Muscle of back (tissue), 13 donors: ENCODE measurements around the gene COL3A1. TPM values are rescaled to one million over a fixed set of nuclear protein-coding genes. Genes with fewer than 3 reads are reported as not detected.

Source experiments
- DNase-seq, 3 donors: peaks; one replicate each; pipeline versions ENCODE4 v3.0.0 to v3.0.0-alpha.2; 2013
- long read RNA-seq, 9 donors: transcript quantifications; one replicate each; lab custom pipeline, GENCODE V29; 2026
- polyA plus RNA-seq, 10 donors: library from polyadenylated mRNA; unstranded; fragments of 120-200 nt; gene quantifications; one replicate each; pipeline ENCODE4 v1.2.1, GENCODE V29; 2013; ENCODE audit not compliant: insufficient read length in 10 of 10

Gene COL3A1
- polyA plus RNA-seq = over 10,000 TPM in 1 of 10 donors, 1,000 to 10,000 TPM in 9; 5,641 to 11,027 (median 7,479) TPM
- long read RNA-seq, donor 1, full-length matches to known transcripts = 1,109 of 5,852 reads
- long read RNA-seq, donor 1, partial matches to known transcripts = 4,593 of 5,852 reads
- long read RNA-seq, donor 1, other reads (novel, unspliced or antisense) = 150 of 5,852 reads
- long read RNA-seq, donor 2, full-length matches to known transcripts = 720 of 2,722 reads
- long read RNA-seq, donor 2, partial matches to known transcripts = 1,836 of 2,722 reads
- long read RNA-seq, donor 2, other reads (novel, unspliced or antisense) = 166 of 2,722 reads
- long read RNA-seq, donor 3, transcript COL3A1-205 (2 exons, 628 nt) = major isoform, 5 of 25 reads
- long read RNA-seq, donor 3, partial matches to known transcripts = 20 of 25 reads
- long read RNA-seq, donor 3, other reads (novel, unspliced or antisense) = 0 of 25 reads
- long read RNA-seq, donor 4, full-length matches to known transcripts = 842 of 4,697 reads
- long read RNA-seq, donor 4, partial matches to known transcripts = 3,726 of 4,697 reads
- long read RNA-seq, donor 4, other reads (novel, unspliced or antisense) = 129 of 4,697 reads
- long read RNA-seq, donor 5, full-length matches to known transcripts = 1,991 of 7,142 reads
- long read RNA-seq, donor 5, partial matches to known transcripts = 4,590 of 7,142 reads
- long read RNA-seq, donor 5, other reads (novel, unspliced or antisense) = 561 of 7,142 reads
- long read RNA-seq, donor 6, full-length matches to known transcripts = 1,054 of 7,269 reads
- long read RNA-seq, donor 6, partial matches to known transcripts = 5,878 of 7,269 reads
- long read RNA-seq, donor 6, other reads (novel, unspliced or antisense) = 337 of 7,269 reads
- long read RNA-seq, donor 7, full-length matches to known transcripts = 1,022 of 5,647 reads
- long read RNA-seq, donor 7, partial matches to known transcripts = 4,459 of 5,647 reads
- long read RNA-seq, donor 7, other reads (novel, unspliced or antisense) = 166 of 5,647 reads
- long read RNA-seq, donor 8, full-length matches to known transcripts = 1,260 of 5,740 reads
- long read RNA-seq, donor 8, partial matches to known transcripts = 4,340 of 5,740 reads
- long read RNA-seq, donor 8, other reads (novel, unspliced or antisense) = 140 of 5,740 reads
- long read RNA-seq, donor 9, full-length matches to known transcripts = 239 of 644 reads
- long read RNA-seq, donor 9, partial matches to known transcripts = 382 of 644 reads
- long read RNA-seq, donor 9, other reads (novel, unspliced or antisense) = 23 of 644 reads

GRCh38 chr2:188974164-188974563, at the start of gene COL3A1:
TSS of gene COL3A1 (plus strand) at chr2:188974373. CDS start at chr2:188974490, 117 bp downstream.
- peak; percentile 93 to 97 (median 94) for DNase-seq

- no peak for DNase-seq
Measured at GRCh38 chr2:188928643-188929042, 45.5 kb upstream of the COL3A1 start.

DNA sequence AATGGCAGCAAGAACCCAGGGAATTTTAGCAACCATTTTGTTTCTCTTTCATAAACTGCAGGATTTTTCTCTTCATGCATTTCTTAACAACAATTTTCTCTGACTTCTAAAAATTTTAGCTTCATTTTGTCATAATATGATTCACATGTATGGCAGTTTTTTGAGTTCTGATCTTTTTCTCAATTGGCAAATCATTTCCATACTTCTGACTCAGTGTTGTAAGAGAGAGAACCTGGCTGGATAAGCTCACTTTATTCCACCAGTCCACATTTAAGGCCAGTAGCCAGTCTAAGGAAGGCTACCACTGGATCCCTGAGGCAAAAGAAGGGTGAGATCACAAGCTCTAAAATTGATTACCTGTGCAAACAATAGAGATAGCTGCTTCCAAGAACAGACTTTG, 42.8 kb upstream of the COL3A1 start:
- DNase-seq = no peak

DNA sequence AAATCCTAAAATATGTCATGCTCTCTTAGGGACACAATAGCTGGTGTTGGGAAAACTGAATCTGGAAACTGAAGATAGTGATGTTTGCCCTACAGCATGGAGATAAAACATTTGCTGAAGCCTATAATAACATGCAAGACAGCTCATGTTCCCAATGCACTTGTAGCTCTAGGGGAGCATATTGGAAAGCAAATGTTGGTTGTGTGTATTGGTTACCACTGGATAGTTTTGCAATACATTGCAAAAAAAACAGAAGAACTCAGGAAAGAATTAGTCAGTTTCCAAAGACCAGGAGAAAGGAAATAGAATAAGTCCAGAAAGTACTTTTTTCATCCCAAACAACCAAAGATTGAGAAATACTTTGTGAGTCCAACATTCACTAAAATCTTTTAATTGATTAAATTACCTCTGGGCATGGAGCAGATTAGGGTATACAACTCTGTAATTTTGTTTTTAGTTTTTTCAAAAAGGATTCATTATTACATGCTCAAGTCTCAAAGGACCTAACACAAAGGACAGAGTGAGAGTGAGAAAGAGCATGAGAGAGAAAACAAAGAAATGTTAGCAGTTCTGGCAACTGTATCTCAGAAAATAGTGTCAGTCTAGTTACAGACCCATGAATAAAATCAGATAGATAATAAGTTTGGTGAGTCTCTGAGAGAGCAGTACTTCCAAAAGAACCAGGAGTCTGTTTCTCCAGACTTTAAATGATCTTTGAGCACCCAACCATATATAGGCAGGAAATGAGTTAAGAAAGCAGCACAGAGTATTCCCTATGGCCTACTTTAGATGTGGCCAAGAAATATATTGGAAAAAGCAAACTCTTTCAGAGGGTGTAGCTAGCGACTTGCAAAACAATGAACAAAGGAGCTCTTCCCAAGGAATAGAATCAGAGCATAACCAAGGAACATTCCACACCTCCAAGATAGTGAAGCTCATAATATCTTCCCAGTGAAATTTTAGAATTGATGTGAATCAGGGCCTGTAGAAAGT, 36.6 kb upstream of the COL3A1 start:
- DNase-seq = peak; percentile 29 to 67 (median 37)

GRCh38 chr2:188940171-188940570, 34.0 kb upstream of the COL3A1 start:
- peak in 2 of 3 donors; percentile 26 to 64 for DNase-seq

DNA sequence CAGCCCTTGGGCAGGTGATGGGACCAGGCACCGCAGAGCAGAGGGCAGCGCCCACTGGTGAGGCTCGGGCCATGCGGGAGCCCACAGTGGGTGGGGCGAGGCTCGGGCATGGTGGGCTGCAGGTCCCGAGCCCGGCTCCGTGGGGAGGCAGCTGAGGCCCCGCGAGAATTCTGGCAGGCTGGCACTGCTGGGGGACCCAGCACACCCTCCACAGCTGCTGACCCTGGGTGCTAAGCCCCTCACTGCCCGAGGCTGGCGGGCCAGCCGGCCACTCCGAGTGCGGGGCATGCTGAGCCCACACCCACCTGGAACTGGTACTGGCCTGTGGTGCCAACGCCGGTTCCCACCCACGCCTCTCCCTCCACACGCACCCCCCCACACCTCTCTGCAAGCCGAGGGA, 29.7 kb upstream of the COL3A1 start:
- no peak for DNase-seq

- DNase-seq = no peak
Measured at GRCh38 chr2:188949046-188949818, 24.9 kb upstream of the COL3A1 start.

DNA sequence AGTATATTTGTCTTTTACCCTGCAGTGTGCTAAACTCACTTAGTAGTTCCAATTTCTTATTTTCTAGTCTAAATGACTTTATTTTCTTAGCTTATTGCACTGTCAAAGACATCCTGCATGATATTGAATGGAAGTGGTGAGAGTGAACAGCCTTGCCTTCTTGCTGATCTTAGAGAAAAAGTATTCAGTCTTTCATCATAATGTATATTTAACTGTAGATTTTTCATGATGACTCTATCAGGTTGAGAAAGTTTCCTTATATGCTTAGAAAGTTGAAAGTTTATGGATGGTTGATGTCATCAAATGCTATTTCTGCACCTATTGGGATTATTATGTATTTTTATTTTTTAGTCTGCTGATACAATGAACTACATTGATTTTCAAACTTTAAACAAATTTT, 21.3 kb upstream of the COL3A1 start:
- DNase-seq = no peak

GRCh38 chr2:188956290-188956689, 17.9 kb upstream of the COL3A1 start:
- DNase-seq = no peak

- DNase-seq = peak in 1 of 3 donors; percentile 38
Measured at GRCh38 chr2:188956961-188957360, 17.2 kb upstream of the COL3A1 start.

DNA sequence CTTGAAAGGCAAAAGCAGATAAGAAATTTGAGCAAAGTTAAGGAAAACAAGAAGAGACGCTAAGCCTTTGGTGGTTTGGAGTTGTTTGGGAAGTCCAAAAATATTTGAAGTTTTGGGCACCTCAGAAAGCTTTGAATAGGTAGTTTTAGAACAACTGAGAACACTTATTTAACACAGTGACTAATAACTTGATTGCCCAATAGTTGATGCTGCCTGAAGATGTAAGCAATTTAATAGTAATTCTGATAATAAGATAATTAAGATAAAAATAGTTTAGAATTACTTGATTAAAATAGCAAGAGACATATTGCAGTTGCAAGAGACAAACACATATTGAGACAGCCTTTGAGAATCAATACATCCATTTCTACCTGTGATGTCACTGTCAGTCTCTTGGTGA, 16.5 kb upstream of the COL3A1 start:
- DNase-seq = no peak

DNA sequence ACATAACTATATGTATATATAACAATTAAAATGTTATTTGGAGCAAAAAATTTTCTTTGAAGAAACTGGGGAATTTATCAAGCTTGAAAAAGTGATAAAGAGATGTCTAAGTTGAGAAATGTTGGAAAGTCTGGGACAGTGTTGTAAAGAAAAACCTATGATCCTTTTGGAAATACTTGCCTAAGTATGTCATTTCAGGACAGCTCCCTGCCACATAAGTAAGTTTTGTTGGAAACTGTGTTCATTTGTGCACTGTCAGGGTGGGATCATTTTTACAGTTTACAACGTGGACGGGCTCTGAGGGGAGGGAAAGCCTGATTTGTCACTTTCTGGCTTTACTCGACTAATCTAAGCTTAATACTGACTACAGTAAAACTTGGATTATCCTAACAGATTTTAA, 10.4 kb upstream of the COL3A1 start:
- peak in 2 of 3 donors; percentile 37 to 71 for DNase-seq

DNA sequence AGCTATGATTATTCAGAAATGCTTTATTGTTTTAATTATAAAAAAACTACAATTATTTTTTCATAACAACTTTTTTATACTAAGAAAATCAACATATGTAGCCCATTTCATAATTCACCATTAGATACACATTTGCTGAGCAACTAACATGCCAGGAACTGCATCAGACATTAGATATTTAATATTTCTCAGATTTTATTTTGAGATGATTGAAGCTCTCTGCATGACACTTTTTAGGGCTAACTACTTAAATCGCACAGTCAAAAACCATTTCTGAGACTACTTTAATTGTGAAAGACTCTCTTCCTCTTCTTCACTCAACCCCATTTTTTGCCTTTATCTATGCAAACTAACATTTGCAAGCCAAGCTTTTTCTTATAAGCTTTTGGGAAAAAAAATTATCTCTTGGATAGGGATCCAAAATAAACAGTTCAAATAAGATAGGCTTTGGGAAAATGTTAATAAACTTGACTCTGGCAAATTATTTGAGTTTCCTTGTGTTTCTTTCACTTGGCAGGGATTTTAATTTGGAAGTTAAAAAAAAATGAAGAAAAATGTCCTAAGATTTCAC, 9.1 kb upstream of the COL3A1 start:
- DNase-seq = peak in 2 of 3 donors; percentile 16 to 52

GRCh38 chr2:188965563-188965962, 8.6 kb upstream of the COL3A1 start:
- DNase-seq = no peak

- DNase-seq = peak; percentile 83 to 94 (median 88)
Measured at GRCh38 chr2:188966079-188966571, 8.0 kb upstream of the COL3A1 start.

DNA sequence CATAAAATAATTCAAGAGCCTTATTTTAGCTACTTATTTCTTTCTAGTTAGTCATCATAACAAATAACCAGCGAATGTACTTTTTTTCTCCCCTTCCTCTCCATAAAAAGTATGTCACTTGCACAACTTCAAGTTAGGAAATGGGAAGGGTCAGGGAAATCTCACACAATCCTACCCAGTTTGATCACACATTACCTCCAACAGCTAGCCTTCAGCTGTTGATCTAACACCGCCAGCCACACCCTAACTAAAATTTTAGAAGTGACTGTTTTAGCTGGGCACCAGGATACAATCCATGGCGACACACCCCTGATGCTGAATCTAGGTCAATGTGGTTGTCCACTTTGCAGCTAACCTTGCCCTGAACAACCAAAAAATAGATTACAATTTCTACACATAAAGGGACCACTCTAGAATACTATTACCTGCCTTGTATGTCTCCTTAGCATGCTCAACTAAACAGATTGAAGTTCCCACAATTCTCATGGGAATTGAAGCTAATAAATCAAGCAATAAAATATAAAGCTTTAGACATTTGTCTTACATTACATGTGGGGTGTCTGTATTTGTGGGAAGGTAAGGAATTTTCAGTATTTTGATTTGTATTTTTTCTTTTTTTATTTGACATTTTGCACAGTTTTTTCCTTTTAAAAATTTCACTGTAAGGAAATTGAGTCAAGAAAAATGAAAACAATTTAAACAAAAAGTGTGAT, 7.3 kb upstream of the COL3A1 start:
- peak in 1 of 3 donors; percentile 57 for DNase-seq

- peak in 2 of 3 donors; percentile 71 to 80 for DNase-seq
Measured at GRCh38 chr2:188969236-188969635, 4.9 kb upstream of the COL3A1 start.

- peak in 2 of 3 donors; percentile 14 to 49 for DNase-seq
Measured at GRCh38 chr2:188969651-188970050, 4.5 kb upstream of the COL3A1 start.
